SU-DHL-6 (cell line): Measurements from ENCODE around the gene CHD2.

ENCODE experiments used
- EZH2phosphoT487 ChIP-seq: fragments of 200-600 bp; sonication (generic), shearing (Covaris generic); conservative IDR thresholded peaks from 2 replicates; pipeline ENCODE4 v1.6.1; 2018; ENCODE audit warnings: mild to moderate bottlenecking, antibody characterized with exemption, low read length, moderate library complexity, mixed read lengths
- TF ChIP-seq, protein P1 (sequence below): fragments of 200-600 bp; sonication (generic); IDR thresholded peaks from one replicate; pipeline ENCODE4 v1.5.1; 2017; ENCODE audit warnings: antibody characterized with exemption, mild to moderate bottlenecking, low read length, moderate library complexity; ENCODE audit not compliant: insufficient read depth, poor library complexity, severe bottlenecking

DNA sequence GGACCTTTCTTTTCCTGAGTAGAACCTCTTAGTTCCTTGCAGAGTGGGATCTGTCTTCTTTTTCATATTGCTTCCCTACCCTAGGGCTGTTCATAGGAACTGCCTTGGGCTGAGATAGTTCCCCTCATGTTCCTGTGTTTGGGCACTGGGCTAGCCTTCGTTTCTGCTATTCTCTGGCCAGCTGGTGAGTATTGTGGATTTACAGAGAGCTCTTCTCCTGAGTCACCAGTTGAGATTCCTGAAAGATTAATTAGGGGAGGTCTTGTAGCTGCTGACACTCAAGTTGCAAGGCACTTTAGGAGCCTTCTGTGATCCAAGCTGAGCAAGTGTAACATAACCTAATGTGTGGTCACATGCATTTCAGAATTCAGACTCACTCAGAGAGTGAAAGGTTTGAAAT is 30.7 kb downstream of the CHD2 start:
- TF ChIP-seq, protein P1, sequence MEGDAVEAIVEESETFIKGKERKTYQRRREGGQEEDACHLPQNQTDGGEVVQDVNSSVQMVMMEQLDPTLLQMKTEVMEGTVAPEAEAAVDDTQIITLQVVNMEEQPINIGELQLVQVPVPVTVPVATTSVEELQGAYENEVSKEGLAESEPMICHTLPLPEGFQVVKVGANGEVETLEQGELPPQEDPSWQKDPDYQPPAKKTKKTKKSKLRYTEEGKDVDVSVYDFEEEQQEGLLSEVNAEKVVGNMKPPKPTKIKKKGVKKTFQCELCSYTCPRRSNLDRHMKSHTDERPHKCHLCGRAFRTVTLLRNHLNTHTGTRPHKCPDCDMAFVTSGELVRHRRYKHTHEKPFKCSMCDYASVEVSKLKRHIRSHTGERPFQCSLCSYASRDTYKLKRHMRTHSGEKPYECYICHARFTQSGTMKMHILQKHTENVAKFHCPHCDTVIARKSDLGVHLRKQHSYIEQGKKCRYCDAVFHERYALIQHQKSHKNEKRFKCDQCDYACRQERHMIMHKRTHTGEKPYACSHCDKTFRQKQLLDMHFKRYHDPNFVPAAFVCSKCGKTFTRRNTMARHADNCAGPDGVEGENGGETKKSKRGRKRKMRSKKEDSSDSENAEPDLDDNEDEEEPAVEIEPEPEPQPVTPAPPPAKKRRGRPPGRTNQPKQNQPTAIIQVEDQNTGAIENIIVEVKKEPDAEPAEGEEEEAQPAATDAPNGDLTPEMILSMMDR = no peak
- TF ChIP-seq EZH2phosphoT487 = no peak
